Measurements from ENCODE around the gene FRMPD1. TPM values are rescaled to one million over a fixed set of nuclear protein-coding genes. Genes with fewer than 3 reads are reported as not detected.
"Not testable (repeated sequence)": the region's sequence is repeated elsewhere in the genome, so short reads cannot be mapped to it uniquely, and the experiment has no call there.

FRMPD1 gene, protein sequence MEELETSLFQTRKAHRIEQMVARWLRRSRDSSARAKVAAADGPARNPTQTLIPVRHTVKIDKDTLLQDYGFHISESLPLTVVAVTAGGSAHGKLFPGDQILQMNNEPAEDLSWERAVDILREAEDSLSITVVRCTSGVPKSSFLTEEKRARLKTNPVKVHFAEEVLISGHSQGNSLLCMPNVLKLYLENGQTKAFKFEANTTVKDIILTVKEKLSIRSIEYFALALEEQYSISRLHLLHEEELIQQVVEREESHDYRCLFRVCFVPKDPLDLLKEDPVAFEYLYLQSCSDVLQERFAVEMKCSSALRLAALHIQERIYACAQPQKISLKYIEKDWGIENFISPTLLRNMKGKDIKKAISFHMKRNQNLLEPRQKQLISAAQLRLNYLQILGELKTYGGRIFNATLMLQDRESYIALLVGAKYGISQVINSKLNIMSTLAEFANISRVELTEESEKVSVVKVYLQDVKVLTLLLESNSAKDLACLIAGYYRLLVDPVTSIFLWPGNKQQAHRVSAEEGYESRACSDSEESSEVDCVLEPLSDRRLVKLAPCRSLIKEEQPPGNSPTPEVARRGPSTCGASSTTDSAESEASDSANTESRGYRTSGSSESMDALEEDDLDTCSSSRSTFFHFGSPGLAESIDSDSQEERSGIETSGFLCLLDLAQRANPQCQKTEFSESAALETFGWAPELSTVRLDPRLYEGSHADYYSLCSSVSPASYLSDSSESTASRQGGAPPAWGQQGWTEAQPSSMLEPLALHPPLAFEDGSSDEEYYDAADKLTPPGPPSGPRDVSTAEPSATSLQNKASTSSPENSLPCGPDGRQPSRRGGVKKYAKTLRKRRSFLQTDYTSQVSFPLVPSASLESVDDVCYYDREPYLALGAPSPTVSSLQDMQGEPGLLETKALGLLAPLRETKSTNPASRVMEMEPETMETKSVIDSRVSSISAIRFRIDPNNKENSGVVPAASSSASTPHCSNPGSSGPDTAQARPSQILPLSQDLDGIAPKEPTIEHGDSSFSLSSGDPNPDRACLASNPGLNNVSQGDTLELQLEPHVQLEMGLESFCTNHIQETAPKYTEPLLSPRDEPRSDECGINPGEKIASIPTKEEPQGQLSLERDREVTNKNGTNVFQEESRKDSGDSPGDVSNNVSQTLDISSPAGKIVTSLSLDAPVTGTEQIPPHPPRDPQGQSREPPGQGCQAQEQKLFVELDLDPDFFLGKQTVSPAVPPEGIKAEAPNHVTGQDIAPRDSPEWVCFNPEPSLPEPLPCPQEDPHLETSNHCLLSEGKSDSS (N-terminal part only)
- total RNA-seq, result 6.3 TPM

DNA sequence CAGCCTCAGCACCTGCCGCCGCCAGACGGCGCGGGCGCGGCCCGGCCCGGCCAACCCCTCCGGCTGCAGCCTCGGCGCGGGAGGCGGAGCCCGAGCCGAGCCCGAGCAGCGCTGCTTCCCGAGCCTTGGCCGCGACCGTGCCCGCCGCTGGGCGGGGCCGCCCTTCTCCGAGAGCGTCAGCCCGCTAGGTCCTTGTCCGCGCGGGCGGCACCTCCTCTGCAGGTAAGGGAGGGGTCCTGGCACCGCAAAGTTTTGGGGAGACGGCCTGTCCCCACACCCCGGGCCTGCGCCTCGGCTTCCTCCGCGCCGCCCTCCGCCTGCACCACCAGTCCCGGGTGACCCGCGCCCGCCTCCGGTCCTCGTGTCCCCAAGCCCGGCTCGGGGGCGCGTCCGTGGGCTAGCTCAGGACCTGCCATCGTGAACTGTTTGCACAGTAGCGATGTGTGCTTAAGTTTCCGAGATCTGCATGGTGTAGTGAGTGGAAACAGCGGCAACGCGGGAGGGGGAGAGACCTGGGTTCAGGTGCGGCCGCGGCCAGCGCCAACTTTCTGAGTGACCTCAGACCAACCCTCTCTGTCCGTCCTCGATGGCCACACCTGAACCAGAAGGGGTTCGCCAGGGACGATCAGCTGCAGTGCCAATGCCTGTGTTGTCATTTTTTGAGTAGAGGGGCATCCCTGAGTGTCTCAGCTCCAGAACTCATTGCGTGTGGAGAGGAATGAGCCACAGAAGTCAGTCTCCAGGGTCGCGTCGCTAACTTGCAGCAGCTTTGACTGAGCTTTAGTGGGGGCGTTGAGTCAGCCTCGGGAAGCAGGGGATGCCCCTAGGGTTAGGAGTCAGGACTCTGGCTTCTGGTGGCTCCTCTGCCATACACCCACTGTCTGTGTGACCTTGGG lies at the start of gene FRMPD1:
FRMPD1 (plus strand) TSS at position 82 of the 896 bp plus-strand sequence. CDS start 41,688 bp downstream, outside the sequence.
- Histone ChIP-seq H3K9me3 (ENCODE audit: control insufficient read depth in 3 of 3, low read length in 3 of 3) (no peaks in the 10 kb centered on the region), H3K9ac (ENCODE audit: low read depth in 1 of 3, low read length in 3 of 3) (peak within 1 kb of the TSS; percentile 59 to 76 (median 69)), H3K27me3 (ENCODE audit: control insufficient read depth in 3 of 3, insufficient read depth in 3 of 3, low read length in 3 of 3) (peaks cover 10 to 31% (median 24%) of the 10 kb centered on the region in 3 donors), H3K4me1 (ENCODE audit: control insufficient read depth in 3 of 3, insufficient read depth in 3 of 3, low read length in 3 of 3) (peaks cover 11 to 14% (median 13%) of the 10 kb centered on the region in 3 donors), H3K36me3 (ENCODE audit: control insufficient read depth in 3 of 3, insufficient read depth in 3 of 3, low read length in 3 of 3) (no peaks in the 10 kb centered on the region), H3K27ac (ENCODE audit: low read depth, low read length) (no peak within 1 kb of the TSS), H3K4me3 (ENCODE audit: low read length in 3 of 3) (peak within 1 kb of the TSS; percentile 73 to 79 (median 79))

DNA sequence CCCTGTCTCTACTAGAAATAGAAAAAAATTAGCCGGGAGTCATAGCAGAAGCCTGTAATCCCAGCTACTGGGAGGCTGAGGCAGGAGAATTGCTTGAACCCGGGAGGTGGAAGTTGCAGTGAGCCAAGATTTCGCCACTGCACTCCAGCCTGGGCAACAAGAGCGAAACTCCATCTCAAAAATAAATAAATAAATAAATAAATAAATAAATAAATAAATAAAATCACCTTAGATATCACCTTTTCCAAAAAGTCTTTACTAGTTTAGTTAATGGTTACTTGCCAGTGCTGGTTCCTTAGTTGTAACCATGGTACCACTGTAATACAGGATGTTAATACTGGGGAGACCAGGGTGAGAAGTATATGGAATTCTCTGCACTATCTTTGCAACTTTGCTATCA lies 48.7 kb upstream of the FRMPD1 start:
- H3K9me3 ChIP-seq (ENCODE audit: control insufficient read depth in 3 of 3, low read length in 3 of 3); H3K36me3 ChIP-seq (ENCODE audit: control insufficient read depth in 3 of 3, insufficient read depth in 3 of 3, low read length in 3 of 3); H3K9ac ChIP-seq (ENCODE audit: low read depth in 1 of 3, low read length in 3 of 3); H3K4me3 ChIP-seq (ENCODE audit: low read length in 3 of 3); H3K27me3 ChIP-seq (ENCODE audit: control insufficient read depth in 3 of 3, insufficient read depth in 3 of 3, low read length in 3 of 3); H3K27ac ChIP-seq (ENCODE audit: low read depth, low read length): not testable (repeated sequence)
- peaks cover 10 to 11% (median 11%) of the 10 kb centered on the region in 3 donors for H3K4me1 ChIP-seq (ENCODE audit: control insufficient read depth in 3 of 3, insufficient read depth in 3 of 3, low read length in 3 of 3)

DNA sequence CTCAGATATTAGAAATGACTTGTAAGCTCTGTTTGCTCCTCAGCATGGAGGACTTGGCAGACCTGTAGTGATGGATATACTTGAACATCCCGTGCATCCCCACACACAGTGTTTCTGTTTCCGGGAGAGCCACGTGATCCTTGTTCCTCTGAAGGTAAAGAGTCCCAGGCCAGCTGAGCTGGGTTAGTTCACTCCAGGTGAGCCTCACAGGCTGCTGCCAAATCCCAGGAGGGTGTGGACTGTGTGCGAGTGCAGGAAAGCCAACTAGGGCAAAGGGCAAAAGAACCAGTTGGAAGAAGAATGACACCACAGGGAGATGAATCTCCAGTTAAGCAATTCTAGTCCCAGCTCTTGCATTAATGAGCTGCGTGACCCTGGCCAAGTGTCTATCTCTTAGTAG lies 47.9 kb upstream of the FRMPD1 start:
- peak overlapping the region in 1 of 3 donors; percentile 29 for H3K4me3 ChIP-seq (ENCODE audit: low read length in 3 of 3)
- H3K27me3 ChIP-seq (ENCODE audit: control insufficient read depth in 3 of 3, insufficient read depth in 3 of 3, low read length in 3 of 3), result no peaks in the 10 kb centered on the region
- no peak overlapping the region for H3K9ac ChIP-seq (ENCODE audit: low read depth in 1 of 3, low read length in 3 of 3)
- no peaks in the 10 kb centered on the region for H3K9me3 ChIP-seq (ENCODE audit: control insufficient read depth in 3 of 3, low read length in 3 of 3)
- H3K36me3 ChIP-seq (ENCODE audit: control insufficient read depth in 3 of 3, insufficient read depth in 3 of 3, low read length in 3 of 3), result no peaks in the 10 kb centered on the region
- H3K27ac ChIP-seq (ENCODE audit: low read depth, low read length), result no peak overlapping the region
- H3K4me1 ChIP-seq (ENCODE audit: control insufficient read depth in 3 of 3, insufficient read depth in 3 of 3, low read length in 3 of 3), result peaks cover 10 to 11% (median 11%) of the 10 kb centered on the region in 3 donors

DNA sequence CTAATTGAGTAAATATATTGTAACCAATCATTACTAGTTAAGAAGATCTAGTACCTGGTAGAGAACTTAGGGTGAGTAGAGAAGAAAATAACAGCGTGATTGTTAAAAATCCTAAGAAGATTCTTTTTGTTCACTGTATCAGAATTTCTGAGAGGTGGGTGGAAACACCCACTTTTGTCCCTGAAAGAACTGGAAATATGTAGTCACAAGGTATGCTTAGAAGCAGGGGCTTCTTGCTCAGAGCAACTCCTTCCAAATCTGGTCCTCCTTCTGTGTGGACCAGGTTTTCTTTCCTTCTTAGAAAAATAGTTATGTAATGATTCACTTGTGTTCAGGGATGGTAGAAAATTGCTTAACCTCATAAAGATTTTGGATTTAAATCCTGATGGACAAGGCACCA lies 46.5 kb upstream of the FRMPD1 start:
- H3K27ac ChIP-seq (ENCODE audit: low read depth, low read length), result no peak overlapping the region
- no peaks in the 10 kb centered on the region for H3K27me3 ChIP-seq (ENCODE audit: control insufficient read depth in 3 of 3, insufficient read depth in 3 of 3, low read length in 3 of 3)
- no peaks in the 10 kb centered on the region for H3K36me3 ChIP-seq (ENCODE audit: control insufficient read depth in 3 of 3, insufficient read depth in 3 of 3, low read length in 3 of 3)
- no peaks in the 10 kb centered on the region for H3K9me3 ChIP-seq (ENCODE audit: control insufficient read depth in 3 of 3, low read length in 3 of 3)
- no peak overlapping the region for H3K4me3 ChIP-seq (ENCODE audit: low read length in 3 of 3)
- H3K9ac ChIP-seq (ENCODE audit: low read depth in 1 of 3, low read length in 3 of 3), result no peak overlapping the region
- peaks cover 10 to 11% (median 11%) of the 10 kb centered on the region in 3 donors for H3K4me1 ChIP-seq (ENCODE audit: control insufficient read depth in 3 of 3, insufficient read depth in 3 of 3, low read length in 3 of 3)

DNA sequence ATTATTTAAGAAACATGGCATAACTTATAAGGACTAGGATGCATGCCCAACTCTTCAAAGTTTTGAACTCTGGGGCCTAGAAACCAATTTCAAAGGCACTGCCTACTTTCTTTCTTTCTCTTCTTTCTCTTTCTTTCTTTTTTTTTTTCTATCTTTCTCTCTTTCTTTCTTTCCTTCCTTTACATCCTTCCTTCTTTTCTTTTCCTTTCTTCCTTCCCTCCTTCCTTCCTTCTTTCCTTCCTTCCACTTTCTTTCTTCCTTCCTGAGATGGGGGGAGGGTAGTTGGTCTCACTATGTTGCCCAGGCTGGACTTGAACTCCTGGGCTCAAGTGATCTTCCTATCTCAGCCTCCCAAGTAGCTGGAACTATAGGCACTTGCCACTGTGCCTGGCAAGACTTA lies 42.5 kb upstream of the FRMPD1 start:
- Histone ChIP-seq H3K4me1 (ENCODE audit: control insufficient read depth in 3 of 3, insufficient read depth in 3 of 3, low read length in 3 of 3) (peaks cover under 1 to 2% (median 2%) of the 10 kb centered on the region in 3 donors), H3K27ac (ENCODE audit: low read depth, low read length) (no peak overlapping the region), H3K36me3 (ENCODE audit: control insufficient read depth in 3 of 3, insufficient read depth in 3 of 3, low read length in 3 of 3) (no peaks in the 10 kb centered on the region), H3K4me3 (ENCODE audit: low read length in 3 of 3) (no peak overlapping the region), H3K27me3 (ENCODE audit: control insufficient read depth in 3 of 3, insufficient read depth in 3 of 3, low read length in 3 of 3) (peaks cover 0 to 3% (median 0%) of the 10 kb centered on the region in 3 donors), H3K9me3 (ENCODE audit: control insufficient read depth in 3 of 3, low read length in 3 of 3) (no peaks in the 10 kb centered on the region), H3K9ac (ENCODE audit: low read depth in 1 of 3, low read length in 3 of 3) (no peak overlapping the region)

DNA sequence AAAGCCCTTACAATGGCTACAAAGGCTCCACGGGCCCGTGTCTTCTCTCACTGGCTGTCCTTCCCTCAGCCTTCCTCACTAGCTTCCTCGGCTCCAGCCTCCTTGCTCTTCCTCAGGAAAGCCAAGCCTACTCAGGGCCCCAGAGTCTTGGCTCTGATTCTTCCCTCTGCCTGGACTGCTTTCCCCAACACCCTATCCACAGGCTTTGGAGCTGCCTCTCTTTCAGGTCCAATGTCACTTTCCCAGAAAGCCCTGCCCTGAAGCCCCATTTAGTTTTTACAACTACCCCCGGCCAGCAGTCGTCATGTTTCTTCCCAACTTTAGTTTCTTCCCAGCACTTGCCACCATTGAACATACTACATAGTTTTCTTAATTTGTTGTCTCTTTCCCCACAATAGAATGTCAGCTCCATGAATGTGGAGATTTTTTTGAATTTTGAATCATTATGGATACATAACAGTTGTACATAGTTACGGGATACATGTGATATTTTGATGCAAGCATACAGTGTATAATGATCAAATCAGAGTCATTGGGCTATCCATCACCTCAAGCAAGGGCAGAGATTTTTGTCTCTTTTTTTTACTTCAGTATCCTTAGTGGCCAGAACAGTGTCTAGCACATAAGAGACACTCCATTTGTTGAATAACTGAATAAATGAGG lies 40.9 kb upstream of the FRMPD1 start:
- Histone ChIP-seq H3K4me1 (ENCODE audit: control insufficient read depth in 3 of 3, insufficient read depth in 3 of 3, low read length in 3 of 3) (no peaks in the 10 kb centered on the region), H3K9ac (ENCODE audit: low read depth in 1 of 3, low read length in 3 of 3) (no peak overlapping the region), H3K27me3 (ENCODE audit: control insufficient read depth in 3 of 3, insufficient read depth in 3 of 3, low read length in 3 of 3) (peaks cover 0 to 3% (median 0%) of the 10 kb centered on the region in 3 donors), H3K27ac (ENCODE audit: low read depth, low read length) (no peak overlapping the region), H3K9me3 (ENCODE audit: control insufficient read depth in 3 of 3, low read length in 3 of 3) (no peaks in the 10 kb centered on the region), H3K4me3 (ENCODE audit: low read length in 3 of 3) (no peak overlapping the region), H3K36me3 (ENCODE audit: control insufficient read depth in 3 of 3, insufficient read depth in 3 of 3, low read length in 3 of 3) (no peaks in the 10 kb centered on the region)

DNA sequence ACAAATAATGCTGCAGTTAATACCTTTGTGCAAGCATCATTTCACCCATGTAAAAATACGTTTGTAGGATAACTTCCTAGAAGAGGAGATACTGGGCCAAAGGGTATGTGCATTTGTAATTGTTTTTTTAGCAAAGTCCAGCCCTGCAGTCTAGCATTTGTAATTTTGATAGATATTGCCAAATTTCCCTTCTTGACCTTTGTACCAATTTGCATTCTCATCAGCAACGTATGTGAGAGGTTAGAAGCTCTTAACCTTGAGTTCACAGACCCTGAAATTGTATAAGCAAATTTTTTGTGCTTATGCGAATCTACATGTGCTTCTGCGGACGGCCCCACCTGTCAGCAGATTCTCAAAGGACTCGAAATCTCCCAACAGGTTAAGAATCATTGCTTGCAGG lies 39.7 kb upstream of the FRMPD1 start:
- Histone ChIP-seq H3K9ac (ENCODE audit: low read depth in 1 of 3, low read length in 3 of 3) (no peak overlapping the region), H3K4me3 (ENCODE audit: low read length in 3 of 3) (no peak overlapping the region), H3K27ac (ENCODE audit: low read depth, low read length) (no peak overlapping the region), H3K27me3 (ENCODE audit: control insufficient read depth in 3 of 3, insufficient read depth in 3 of 3, low read length in 3 of 3) (peaks cover 0 to 3% (median 0%) of the 10 kb centered on the region in 3 donors), H3K9me3 (ENCODE audit: control insufficient read depth in 3 of 3, low read length in 3 of 3) (no peaks in the 10 kb centered on the region), H3K36me3 (ENCODE audit: control insufficient read depth in 3 of 3, insufficient read depth in 3 of 3, low read length in 3 of 3) (no peaks in the 10 kb centered on the region), H3K4me1 (ENCODE audit: control insufficient read depth in 3 of 3, insufficient read depth in 3 of 3, low read length in 3 of 3) (no peaks in the 10 kb centered on the region)

DNA sequence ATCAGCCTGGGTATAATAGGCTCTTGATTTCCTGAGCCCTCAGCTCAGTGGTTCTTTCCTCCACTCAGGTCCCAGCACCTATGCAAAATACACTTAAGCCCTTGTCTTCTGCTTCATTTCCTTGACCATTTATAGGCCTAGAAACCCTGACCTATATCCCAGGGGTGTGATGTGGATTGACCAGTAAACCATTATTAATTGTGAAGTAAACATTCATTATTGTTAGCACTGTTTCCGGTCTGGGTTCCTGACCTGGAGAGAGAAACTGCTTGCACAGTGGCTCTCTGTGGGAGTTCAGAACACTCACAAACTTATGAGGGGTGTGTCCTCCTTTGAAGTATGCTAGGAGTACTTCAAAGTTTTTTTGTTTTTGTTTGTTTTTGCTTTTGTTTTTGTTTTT lies 38.8 kb upstream of the FRMPD1 start:
- no peak overlapping the region for H3K27ac ChIP-seq (ENCODE audit: low read depth, low read length)
- no peaks in the 10 kb centered on the region for H3K4me1 ChIP-seq (ENCODE audit: control insufficient read depth in 3 of 3, insufficient read depth in 3 of 3, low read length in 3 of 3)
- no peak overlapping the region for H3K4me3 ChIP-seq (ENCODE audit: low read length in 3 of 3)
- peaks cover 0 to 3% (median 0%) of the 10 kb centered on the region in 3 donors for H3K27me3 ChIP-seq (ENCODE audit: control insufficient read depth in 3 of 3, insufficient read depth in 3 of 3, low read length in 3 of 3)
- H3K9me3 ChIP-seq (ENCODE audit: control insufficient read depth in 3 of 3, low read length in 3 of 3), result no peaks in the 10 kb centered on the region
- no peaks in the 10 kb centered on the region for H3K36me3 ChIP-seq (ENCODE audit: control insufficient read depth in 3 of 3, insufficient read depth in 3 of 3, low read length in 3 of 3)
- H3K9ac ChIP-seq (ENCODE audit: low read depth in 1 of 3, low read length in 3 of 3), result no peak overlapping the region
